GM10847 (cell line): ENCODE results near the gene KRT4.

Experiments
- POLR2A ChIP-seq: IDR thresholded peaks from 2 replicates; pipeline ENCODE4 v1.6.1; 2011; ENCODE audit not compliant: insufficient read length; ENCODE audit errors: extremely low read depth

The KRT4 gene

DNA sequence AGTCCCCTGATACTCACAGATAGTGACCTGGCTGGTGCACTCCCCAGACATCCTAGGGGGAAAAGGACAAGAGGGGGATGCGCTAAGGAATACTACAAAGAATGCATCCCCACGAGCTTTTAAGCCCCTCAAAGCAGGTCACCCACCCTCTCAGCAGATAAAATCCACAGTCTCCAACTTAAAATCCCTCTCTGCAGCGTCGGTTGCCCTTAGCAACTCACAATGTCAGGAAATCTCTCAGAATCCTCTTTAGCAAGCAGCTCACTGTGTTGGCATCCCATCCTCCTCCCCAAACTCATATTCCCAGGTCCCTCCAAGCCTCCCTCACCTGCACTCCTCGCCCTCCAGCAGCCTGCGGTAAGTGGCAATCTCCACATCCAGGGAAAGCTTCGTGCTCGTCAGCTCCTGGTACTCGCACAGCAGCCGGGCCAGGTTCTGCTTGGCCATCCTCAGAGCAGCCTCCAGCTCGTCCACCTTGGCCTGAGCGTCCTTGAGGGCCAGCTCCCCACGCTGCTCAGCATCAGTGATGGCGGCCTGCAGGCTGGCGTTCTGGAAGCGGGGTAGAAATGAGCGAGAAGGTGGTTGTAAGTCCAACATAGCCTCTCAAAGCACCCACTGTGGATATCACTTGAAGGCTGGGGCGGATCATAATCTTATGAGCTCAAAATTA lies 25.7 kb upstream of the KRT4 start:
- no peak for TF ChIP-seq POLR2A

DNA sequence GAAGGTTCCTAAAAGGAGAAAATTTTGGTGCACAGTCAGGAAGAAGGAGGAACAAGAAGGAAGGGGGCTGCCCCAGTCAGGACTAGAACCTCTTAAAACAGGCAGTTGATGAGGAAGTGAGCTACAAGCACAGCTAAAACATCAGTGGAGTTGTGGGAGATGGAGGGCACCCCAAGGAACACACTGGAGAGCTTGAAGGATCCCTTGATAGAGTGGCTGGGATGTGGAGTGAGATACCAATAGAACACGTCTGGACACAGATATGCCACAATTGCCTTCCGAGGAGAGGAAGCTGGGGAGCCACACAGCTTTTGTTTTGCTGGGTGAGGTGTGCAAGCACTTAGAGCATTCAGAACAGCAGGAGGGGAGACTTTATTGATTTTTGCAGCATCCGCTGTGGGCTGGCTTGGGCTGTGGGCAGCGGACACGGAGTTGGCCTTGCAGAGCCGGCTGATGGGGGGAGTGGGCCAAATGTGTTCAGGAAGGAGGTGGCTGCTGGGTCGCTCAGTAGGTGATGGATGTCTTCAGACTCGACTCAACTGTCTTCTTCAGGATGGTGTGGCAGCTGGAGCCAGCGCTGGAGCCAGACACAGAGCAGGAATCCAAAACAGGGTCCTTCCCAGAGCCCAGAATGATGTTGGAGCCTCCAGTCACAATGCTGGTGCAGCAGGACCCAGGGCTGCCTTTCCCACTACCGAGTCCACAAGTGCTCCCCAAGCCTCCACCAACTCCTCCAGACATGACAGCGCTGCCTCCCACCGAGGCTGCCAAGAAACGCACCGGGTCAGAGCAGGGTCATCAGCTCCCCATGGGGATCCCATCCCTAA lies 24.9 kb upstream of the KRT4 start:
- no peak for TF ChIP-seq POLR2A

DNA sequence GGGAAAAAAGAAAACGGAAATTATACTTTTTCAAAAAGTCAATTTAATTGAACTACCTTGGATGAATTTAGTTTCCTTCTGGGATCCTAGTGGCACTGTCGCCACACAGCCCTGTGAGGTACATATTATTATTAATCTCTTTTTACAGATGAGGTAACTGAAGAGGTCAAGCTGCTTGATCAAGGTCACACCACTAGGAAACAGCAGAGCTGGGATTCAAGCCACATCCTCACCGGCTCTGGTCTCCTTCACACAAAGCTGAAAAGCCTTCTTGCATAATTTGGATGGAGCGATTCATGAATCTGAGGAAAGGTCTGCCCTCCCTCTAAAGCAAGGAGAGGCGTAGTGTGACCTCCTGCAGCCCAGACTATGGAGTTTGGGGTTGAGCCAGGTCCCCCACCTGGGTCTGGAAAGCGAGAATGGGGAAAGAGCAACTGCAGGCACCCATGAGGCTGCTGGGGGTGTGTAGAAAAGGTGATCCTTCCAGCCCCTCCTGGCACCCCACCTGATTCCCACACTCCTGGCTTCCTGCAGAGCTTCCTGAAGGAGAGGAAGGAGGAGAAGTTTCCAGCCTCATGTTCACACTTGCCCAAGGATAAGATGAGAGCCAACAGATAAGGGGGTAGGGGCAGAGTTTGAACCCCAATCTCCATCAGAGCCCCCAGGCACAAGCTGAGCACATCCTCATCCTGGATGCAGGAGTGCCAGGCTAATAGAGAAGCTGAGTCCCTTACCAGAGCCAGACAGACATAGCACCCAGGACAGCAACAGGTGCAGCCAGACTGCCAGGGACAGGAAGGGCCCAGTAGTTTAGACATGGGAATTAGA lies 24.1 kb upstream of the KRT4 start:
- no peak for TF ChIP-seq POLR2A

DNA sequence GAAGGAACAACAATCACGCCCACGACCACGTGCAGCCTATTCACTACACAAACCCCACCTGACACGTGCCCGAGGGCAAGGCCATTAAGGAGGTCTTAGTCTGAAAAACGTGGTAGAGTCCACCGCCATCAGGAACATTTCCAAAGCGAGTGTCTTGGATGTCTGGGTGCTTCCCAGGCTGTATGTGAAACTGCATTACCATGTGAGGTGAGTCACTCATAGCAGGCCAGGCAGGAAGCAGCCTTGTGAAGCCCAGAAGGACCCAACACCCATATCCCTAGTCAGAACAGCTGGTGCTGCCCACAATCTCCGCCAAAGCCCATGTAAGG lies 23.5 kb upstream of the KRT4 start:
- TF ChIP-seq POLR2A: no peak

DNA sequence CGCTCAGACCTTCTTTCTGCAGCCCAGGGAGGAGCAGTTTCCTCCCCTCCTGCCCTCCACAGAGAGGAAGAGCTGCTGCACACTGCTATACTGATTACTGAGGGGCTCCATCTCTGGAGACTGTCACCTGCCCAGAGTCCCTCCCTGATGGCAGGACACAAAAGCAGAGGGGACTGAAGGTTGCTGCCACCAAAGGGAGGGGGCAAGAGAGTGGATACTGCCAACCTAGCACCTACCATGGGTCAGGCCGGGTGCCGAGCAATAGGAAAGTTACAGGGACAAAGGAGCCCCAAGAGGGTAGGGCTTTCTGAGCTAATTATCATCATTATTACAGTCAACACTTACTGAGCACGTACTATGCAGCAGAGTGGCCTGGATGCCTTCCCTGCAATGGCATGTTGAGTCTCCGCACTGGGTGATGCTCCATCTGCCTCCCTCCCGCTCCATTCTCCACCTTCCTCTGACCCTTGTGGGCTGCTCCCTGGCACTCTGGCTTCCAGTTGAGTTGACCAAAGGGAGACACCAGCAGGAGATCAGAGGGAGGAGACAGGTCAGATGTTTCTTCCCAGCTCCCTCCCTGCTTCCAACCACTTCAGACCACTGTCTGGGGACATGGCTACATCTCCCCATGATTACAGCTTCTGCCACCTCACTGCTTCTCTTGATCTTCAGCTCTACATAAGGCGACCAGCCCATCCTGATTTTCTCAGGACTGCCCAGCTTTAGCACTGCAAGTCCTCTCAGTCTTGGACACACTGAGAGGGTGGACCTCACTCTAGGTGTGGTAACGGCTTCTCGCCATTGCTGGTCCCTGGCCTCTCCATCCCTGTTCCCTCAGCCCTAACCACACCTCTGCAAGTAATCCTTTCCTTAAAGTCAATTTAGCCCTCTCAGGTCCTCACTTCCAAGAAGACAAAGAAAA lies 22.8 kb upstream of the KRT4 start:
- TF ChIP-seq POLR2A: no peak

DNA sequence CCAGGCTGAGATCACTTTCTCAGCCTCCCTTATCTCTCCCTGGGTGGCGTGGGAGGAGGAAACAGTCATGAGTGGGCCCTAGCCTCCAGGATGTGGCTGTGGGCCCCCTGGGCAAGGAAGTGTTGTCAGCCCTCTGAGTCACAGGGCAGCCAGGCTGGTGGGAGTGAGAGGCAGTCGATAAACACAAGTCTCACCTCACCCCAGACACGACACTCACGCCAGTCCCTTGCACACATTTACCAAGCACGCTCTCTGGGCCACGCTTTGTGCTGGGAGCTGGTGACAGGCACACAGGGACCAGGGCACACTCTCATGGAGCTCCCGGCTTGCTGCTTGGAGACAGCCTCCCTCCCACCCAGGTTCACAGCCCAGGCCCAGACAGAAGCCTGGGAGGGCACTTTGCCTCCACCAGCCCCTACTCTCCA lies 22.1 kb upstream of the KRT4 start:
- TF ChIP-seq POLR2A: no peak

DNA sequence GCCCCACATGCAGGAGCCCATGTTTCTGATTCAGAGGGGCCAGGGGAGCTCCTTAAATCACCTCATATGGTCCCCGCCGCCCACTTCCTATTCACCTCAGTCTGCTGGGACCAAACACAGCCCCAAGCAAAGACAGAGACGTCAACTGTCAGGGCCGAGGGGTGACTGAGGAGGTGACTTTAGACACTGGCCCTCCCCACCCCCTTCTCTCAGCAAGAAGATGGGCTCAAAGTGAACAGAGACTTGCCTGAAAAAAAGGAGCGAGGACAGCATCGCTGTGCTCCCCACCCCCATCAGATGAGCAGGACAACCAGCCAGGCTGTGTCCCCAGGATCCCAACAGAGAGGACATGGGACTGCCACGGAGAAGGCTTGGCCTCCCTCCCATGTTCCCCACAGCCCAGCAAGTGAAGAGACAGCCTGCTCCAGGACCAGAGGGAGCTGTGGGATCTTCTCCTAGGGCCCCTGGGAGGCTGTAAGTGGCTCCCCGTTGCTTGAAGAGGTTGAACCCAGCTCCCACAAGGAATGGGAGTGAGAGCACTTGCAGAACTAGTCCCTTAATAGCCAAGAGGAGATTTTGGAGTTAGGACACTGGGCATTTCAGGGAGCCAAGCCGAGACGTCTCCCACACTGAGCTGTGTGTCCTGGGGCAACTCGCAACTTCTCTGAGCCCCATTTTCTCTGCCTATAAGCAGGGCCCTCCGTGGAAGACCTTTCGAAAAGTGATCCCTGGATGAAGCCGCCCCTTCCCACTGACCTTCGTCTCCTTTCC lies 21.5 kb upstream of the KRT4 start:
- TF ChIP-seq POLR2A: no peak

DNA sequence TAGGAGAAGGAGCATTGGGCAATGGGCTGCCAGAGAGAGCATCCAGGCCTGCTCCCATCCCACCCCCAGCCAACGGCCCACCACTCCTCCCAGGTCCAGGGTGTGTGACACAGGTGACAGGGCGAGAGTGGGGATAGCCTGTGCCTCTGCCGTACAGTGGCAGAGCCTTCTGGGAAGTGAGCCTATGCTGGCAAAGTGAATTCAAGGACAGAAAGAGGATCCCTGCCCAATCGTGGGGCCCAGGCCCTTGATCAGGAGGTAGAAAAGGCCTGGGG lies 20.7 kb upstream of the KRT4 start:
- TF ChIP-seq POLR2A: no peak

DNA sequence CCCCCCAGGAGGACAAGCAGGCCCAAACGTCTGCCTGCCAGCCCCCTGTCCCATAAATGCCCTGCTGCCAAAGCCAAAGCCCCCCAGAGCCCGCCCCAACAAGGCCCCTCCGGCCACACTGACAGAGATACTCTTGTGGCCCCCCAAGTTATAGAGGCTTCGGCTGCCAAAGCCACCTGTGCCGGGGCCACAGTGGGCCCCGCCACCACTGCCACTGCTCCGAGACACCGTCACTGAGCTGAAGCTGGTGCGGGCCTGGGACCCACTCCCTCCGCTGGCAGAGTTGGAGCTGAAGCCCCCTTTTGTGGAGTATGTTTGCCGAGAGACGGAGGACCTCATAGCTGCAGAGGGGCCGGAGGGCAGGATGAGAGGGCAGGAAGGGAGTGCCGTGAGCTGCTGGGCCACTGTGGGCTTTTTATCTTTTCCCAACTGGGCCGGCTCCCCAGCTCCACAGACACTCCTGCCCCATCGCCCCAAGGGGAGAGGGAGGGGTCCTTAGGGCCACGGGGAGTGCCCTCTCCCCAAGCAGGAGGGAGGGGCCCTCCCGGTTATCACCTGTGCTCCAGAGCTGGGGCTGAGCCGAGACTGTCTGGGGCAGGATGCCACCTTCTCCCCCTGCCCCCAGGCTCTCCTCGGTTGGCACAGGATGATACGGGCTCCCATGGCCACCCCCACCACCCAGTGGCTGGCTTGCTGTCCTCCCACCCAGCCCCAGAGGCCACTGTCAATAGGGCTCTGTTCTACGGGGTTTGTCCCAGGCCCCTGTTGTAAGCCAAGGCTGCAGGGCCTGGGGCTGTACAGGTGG lies 20.2 kb upstream of the KRT4 start, which contains the start of gene KRT79:
KRT79 (minus strand) TSS at position 390 of the 805 bp plus-strand sequence; CDS start at position 339, 51 bp downstream.
- TF ChIP-seq POLR2A: no peak

DNA sequence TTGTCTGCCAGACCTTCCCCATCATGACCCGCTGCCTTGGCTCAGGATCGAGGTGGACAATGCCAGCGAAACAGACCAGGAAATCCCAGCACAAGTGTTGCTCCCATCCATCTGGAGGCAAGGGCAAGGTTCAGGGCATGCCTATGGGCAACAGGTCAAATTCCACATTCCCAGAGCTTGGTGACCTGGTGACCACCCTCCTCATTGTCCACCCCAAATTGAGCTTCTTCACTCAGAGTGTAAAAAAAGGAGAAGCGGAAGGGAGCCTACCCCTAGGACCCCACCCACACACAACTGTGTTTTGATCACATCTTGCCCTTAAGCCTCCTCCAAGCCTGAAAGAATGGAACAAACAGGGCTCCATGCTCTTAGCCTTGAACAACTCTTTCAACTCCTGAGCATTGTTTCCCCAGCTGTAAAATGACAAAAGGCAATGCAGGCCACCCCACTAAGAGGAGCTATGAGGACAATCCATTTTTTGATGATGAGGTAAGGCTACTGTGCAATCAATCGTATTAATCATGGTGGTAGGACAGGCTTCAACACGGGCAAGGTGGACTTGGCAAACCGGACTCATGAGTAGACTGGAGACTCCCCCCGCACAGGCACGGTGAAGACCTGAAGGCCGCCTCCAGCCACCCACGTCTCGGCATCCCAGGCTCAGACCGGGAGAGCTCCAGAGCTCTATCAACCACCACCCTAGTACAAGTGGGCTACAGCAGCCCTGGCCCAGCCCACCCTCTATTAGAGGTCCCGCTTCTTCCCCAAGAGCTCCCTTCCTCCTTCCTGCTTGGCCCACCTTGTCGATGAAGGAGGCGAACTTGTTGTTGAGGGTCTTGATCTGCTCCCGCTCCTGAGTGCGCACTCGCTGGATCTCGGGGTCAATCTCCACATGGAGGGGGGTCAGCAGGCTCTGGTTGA lies 19.3 kb upstream of the KRT4 start:
- TF ChIP-seq POLR2A: no peak

DNA sequence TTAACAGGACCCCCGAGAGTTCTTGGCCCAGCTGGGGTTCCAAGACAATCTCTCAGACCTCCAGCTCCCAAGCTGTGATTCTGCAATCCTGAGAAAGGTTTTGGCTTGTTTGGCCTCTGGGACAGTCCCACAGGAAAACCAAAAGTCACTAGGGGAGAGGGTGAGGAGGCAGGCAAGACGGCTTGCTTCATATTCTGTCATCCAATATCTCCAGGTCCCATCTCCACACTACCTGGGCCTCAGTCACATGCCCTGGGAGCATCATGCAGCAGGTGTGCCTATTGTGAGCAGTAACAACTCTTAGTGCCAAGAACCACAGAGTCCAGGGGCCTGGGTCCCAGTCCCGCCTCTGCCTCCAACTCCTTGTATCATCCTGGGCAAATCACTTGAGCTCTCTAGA lies 18.5 kb upstream of the KRT4 start:
- no peak for TF ChIP-seq POLR2A

DNA sequence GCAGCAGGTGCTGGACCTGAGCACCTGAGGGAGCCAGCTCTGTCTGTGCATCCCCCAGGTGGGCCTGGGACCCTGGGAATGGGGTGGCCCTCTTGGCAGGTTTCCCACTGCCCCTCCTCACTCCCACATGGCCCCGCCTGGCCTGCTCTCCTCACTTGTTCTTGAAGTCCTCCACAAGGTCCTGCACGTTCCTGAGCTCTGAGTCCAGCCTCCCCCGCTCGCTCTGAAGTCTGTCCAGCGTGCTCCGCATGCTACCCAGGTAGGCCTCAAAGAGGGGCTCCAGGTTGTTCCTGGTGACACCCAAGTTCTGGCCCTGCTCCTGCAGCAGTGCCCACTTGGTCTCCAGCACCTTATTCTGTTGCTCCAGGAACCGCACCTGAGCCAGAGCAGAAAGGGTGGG lies 17.3 kb upstream of the KRT4 start:
- TF ChIP-seq POLR2A: no peak
